Large intestine (tissue), 3 donors: ENCODE results near the gene SLFN12L. TPM values are rescaled to one million over a fixed set of nuclear protein-coding genes. Genes with fewer than 3 reads are reported as not detected.
"Not testable (repeated sequence)": the region's sequence is repeated elsewhere in the genome, so short reads cannot be mapped to it uniquely, and the experiment has no call there.

Experiments
- DNase-seq, 2 donors: peaks; one replicate each; pipeline versions ENCODE4 v3.0.0 to v3.0.0-alpha.2; 2013
- H3K27ac ChIP-seq: one replicate; pipeline ENCODE4 v1.5.1; 2013; ENCODE audit warnings: low read length
- H3K27me3 ChIP-seq: 2 replicates; pipeline ENCODE4 v1.6.1; 2013; ENCODE audit warnings: low read length; ENCODE audit not compliant: control insufficient read depth, insufficient read depth
- H3K36me3 ChIP-seq: 2 replicates; pipeline ENCODE4 v1.6.1; 2013; ENCODE audit warnings: low read length; ENCODE audit not compliant: control insufficient read depth, insufficient read depth
- H3K4me1 ChIP-seq: one replicate; pipeline ENCODE4 v1.6.1; 2013; ENCODE audit warnings: low read length; ENCODE audit not compliant: control insufficient read depth, insufficient read depth
- H3K4me3 ChIP-seq: one replicate; pipeline ENCODE4 v1.5.1; 2013; ENCODE audit warnings: low read length
- H3K9me3 ChIP-seq: one replicate; pipeline ENCODE4 v1.6.1; 2013; ENCODE audit warnings: mild to moderate bottlenecking, low read depth, low read length, moderate library complexity; ENCODE audit not compliant: control insufficient read depth
- WGBS: methylation state at CpG from one replicate; pipeline ENCODE4 v1.1.5; 2013; ENCODE audit warnings: low lambda C conversion rate; ENCODE audit not compliant: insufficient coverage; 5-methylcytosine and 5-hydroxymethylcytosine counted together
- polyA plus RNA-seq: library from polyadenylated mRNA; unstranded; fragments of 120-200 nt; gene quantifications from one replicate; pipeline ENCODE4 v1.2.1, GENCODE V29; 2013

SLFN12L gene
- polyA plus RNA-seq, 1 donor, result 1.4 TPM

DNA sequence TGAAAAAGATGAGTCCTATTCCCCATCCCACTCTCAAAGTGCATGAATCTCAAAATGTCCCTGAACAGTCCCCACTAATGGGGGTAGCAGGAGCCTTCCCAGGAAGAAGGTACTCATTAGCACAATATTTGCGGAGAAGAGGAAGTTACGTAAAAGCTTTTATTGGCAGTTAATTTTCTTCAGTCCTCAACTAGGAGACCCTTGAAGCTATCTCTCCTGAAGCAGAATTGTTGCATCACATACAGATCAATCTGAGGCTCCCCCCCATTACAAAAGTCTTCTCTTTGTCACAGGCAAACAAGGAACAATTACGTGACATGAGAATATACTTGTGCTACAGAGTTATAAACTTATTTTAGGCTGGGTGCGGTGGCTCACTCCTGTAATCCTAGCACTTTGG is 14.2 kb downstream of the SLFN12L start:
- no CpG with 5 or more reads among the region's 4 CpGs for WGBS
- Histone ChIP-seq H3K9me3 (no peaks in the 10 kb centered on the region), H3K27me3 (peaks cover 23% of the 10 kb centered on the region), H3K4me3 (no peak overlapping the region), H3K4me1 (peaks cover 4% of the 10 kb centered on the region), H3K36me3 (no peaks in the 10 kb centered on the region), H3K27ac (no peak overlapping the region)
- no peak for DNase-seq

DNA sequence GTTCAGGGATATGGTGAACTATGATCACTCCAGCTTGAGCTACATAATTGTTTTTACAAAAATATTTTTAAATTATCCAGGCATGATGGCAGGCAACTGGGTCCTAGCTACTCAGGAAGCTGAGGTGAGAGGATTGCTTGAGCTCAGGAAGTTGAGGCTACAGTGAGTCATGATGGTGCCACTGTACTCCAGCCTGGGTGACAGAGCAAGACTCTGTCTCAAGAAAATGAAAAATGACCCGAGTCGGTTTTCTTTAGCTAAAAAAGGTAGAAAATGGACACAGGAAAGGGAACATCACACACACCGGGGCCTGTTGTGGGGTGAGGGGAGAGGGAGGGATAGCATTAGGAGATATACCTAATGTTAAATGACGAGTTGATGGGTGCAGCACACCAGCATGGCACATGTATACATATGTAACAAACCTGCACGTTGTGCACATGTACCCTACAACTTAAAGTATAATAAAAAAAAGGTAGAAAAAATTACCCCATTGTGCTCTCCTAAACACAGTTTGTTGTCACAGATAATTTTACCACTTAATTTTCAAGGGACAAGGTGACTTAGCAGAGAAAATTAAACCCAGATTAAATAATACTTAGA is 15.7 kb downstream of the SLFN12L start:
- DNase-seq, H3K9me3 ChIP-seq, H3K27ac ChIP-seq, H3K4me1 ChIP-seq, H3K36me3 ChIP-seq, H3K4me3 ChIP-seq: not testable (repeated sequence)
- 95% methylated on average over 3 of the region's 5 CpGs for WGBS
- peaks cover 26% of the 10 kb centered on the region for H3K27me3 ChIP-seq

DNA sequence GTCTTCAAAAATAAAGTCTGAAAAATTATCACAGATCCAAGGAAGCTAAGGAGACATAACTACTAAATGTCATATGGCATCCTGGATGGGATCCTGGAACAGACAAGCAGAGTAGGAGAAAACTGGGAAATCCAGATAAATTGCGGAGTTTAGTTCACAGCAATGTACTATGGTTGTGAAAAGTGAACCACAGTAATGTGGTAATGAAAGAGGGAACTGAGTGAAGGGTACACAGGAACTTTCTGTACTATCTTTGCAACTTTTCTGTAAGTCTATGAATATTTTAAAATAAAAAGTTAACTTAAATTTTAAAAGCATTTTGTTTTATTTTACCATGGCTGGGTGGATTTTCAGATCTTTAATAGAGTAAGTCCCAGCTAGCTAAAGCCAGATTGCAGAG is 16.3 kb downstream of the SLFN12L start:
- H3K9me3 ChIP-seq, result no peaks in the 10 kb centered on the region
- DNase-seq, result no peak
- H3K4me3 ChIP-seq, result no peak overlapping the region
- H3K36me3 ChIP-seq, result no peaks in the 10 kb centered on the region
- peaks cover 30% of the 10 kb centered on the region for H3K27me3 ChIP-seq
- peaks cover 4% of the 10 kb centered on the region for H3K4me1 ChIP-seq
- WGBS, result 80% methylated on average over 1 of the region's 1 CpG
- H3K27ac ChIP-seq, result no peak overlapping the region

DNA sequence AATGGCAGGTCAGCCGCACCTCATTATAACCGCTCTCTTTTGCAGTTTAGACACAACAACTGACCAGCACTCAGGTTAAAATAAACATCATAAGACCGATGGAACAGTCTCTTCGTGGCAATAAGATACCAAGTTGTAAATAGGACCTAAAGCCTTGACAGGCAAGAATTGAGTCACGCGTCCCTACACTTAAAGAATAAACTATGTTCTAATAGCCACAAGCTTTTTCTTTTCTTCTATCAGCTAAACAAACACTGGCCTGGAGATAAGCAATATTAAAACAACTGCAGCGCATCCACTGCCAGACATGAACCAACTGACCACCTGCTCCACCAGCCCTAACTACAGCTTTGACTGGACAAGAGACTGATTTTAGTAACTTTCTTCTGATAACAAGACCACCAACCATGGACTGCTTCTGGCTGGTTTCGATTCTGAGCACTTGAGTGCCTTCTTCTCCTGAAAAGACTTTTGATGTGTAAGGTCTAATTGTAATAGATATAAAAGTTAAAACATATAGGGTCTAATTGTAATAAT is 17.5 kb downstream of the SLFN12L start:
- peaks cover 40% of the 10 kb centered on the region for H3K27me3 ChIP-seq
- peaks cover 4% of the 10 kb centered on the region for H3K4me1 ChIP-seq
- H3K36me3 ChIP-seq, result no peaks in the 10 kb centered on the region
- no peak overlapping the region for H3K4me3 ChIP-seq
- no peak for DNase-seq
- H3K27ac ChIP-seq, result no peak overlapping the region
- 0% methylated on average over 1 of the region's 8 CpGs for WGBS
- H3K9me3 ChIP-seq, result no peaks in the 10 kb centered on the region

DNA sequence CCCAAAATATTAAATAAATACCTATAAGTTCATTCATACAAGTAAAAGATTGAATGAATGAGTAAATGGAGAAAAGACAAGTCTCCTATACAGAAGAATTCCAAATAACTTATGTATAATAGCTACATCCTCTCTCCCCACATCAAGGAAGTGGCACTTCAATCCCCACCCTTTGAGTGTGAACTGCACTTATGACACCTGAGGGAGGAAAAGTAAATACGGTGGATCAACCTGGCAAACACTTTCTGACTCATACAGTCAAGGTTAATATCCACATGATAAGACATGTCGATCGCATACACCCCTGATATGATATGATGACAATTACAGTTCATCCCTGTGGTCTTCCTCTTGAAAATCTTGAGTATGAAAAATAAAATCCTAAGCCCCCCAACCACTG is 18.0 kb downstream of the SLFN12L start:
- Histone ChIP-seq H3K9me3 (no peaks in the 10 kb centered on the region), H3K4me1 (peaks cover 4% of the 10 kb centered on the region), H3K4me3 (no peak overlapping the region), H3K27me3 (peaks cover 45% of the 10 kb centered on the region), H3K36me3 (no peaks in the 10 kb centered on the region), H3K27ac (no peak overlapping the region)
- peak in 1 of 2 donors; percentile 47 for DNase-seq
- 60% methylated on average over 2 of the region's 3 CpGs for WGBS

DNA sequence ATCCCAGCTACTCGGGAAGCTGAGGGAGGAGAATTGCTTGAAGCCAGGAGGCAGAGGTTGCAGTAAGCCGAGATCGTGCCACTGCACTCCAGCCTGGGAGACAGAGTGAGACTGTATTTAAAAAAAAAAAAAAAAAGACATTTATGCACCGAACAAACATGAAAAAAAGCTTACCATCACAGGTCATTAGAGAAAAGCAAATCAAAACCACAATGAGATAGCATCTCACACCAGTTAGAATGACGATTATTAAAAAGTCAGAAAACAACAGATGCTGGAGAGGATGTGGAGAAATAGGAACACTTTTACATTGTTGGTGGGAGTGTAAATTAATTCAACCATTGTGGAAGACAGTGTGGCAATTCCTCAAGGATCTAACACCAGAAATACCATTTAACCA is 19.0 kb downstream of the SLFN12L start:
- not testable (repeated sequence) for H3K4me1 ChIP-seq, H3K27ac ChIP-seq, H3K4me3 ChIP-seq, DNase-seq, H3K36me3 ChIP-seq, H3K9me3 ChIP-seq
- peaks cover 37% of the 10 kb centered on the region for H3K27me3 ChIP-seq
- WGBS, result 93% methylated on average over 3 of the region's 5 CpGs

DNA sequence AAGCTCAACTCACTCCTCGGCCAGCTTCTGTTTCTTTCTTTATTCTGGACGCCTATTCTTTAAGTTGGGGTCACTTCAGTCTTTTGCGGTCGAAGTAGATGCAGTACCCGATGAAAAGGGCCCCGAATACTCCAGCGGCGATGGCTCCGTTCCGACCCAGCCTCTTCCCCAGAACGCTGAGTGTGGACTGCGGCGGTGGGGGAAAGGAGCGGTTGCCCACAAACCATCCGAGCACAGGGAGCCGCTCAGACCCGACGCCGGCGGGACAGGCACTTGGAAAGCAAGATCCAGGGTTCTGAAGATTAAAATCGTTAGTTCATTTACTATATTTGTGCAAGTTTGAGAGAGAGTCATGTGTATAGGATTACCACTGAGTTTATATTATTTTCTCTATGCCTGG is 22.5 kb downstream of the SLFN12L start:
- H3K4me1 ChIP-seq, result peaks cover 4% of the 10 kb centered on the region
- DNase-seq, result no peak
- peaks cover 30% of the 10 kb centered on the region for H3K27me3 ChIP-seq
- H3K9me3 ChIP-seq, result no peaks in the 10 kb centered on the region
- WGBS, result no CpG with 5 or more reads among the region's 21 CpGs
- no peak overlapping the region for H3K4me3 ChIP-seq
- no peak overlapping the region for H3K27ac ChIP-seq
- H3K36me3 ChIP-seq, result no peaks in the 10 kb centered on the region

DNA sequence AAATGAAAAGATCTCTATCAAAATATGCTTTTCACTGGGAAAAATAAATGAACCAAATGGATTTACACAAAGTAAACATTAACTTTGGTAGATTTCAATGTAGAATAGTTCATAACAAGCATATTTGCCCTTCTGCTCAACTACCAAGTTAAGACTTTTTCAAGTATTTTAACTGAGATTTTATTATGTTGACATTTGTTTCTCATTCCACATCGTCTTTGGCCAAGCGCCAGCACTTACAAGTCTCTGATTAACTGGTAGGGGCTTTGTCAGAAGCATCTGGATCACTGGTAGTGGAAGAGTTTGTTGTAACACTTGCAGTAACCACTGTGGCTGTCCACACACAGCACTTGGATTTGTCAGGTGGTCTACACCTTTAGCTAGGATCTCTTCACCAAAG is 22.9 kb downstream of the SLFN12L start:
- DNase-seq, result no peak

DNA sequence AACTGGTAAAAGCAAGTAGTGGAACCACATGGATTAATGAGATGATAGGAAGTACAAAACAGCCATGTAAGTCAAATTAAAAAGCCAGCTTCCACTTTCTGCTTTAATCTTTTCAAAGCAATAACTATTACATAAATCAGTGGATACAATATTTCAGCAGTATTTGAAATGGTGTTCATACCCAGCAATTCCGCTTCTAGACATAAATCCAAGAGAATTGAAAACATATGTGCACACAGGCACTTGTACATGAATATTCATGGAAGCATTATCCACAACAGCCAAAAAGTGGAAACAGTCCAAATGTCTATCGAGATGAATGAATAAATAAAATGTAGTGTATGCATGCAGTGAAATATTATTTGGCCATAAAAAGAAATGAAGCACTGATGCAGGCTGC is 27.4 kb downstream of the SLFN12L start:
- no peaks in the 10 kb centered on the region for H3K36me3 ChIP-seq
- no peak overlapping the region for H3K27ac ChIP-seq
- H3K27me3 ChIP-seq, result peaks cover 11% of the 10 kb centered on the region
- no peak for DNase-seq
- H3K9me3 ChIP-seq, result no peaks in the 10 kb centered on the region
- no peaks in the 10 kb centered on the region for H3K4me1 ChIP-seq
- no peak overlapping the region for H3K4me3 ChIP-seq
- 100% methylated on average over 1 of the region's 2 CpGs for WGBS

More for the DNA sequence above, 22.9 kb downstream of the SLFN12L start:
- Histone ChIP-seq H3K4me3 (no peak overlapping the region), H3K9me3 (no peaks in the 10 kb centered on the region), H3K36me3 (no peaks in the 10 kb centered on the region), H3K4me1 (peaks cover 1% of the 10 kb centered on the region), H3K27ac (no peak overlapping the region), H3K27me3 (peaks cover 28% of the 10 kb centered on the region)
- no CpG with 5 or more reads among the region's 2 CpGs for WGBS

DNA sequence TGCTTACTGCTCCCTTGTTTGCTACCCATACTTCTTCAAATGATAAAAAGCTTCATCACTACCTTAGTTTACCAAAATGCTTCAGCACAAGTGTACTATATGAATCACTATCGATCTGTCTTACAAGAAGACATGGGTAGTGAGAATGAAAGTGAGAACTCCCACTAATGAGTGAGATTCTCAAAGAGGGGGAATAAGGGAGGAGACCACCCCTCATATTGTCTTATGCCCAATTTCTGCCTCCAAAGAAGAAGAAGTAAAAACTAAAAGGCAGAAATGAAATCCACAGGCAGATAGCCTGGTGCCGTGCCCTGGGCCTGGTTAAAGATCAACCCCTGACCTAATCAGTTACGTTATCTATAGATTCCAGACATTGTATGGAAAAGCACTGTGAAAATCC is 29.8 kb downstream of the SLFN12L start:
- not testable (repeated sequence) for H3K27me3 ChIP-seq, H3K4me1 ChIP-seq, H3K4me3 ChIP-seq, H3K27ac ChIP-seq, H3K36me3 ChIP-seq, DNase-seq, H3K9me3 ChIP-seq
- no CpG with 5 or more reads among the region's 3 CpGs for WGBS

DNA sequence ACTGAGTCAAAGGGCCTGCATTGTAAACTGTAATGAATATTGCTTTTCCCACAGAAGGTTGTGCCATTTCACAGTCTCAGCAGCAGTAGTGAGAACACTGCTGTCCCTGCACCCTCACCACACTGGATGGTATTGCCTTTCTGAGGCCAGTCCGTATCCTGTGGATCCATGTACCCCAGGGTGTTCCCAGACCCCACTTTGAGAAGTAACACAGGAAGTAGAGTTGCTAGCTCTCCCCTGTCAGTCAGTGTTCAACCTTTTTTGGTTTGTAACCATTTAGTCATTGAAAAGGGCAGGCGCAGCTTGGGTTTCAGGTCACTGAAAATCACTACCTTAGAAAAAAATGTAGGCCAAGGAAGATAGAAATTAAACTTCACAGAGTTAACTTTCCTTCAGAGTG is 37.9 kb downstream of the SLFN12L start:
- peaks cover 70% of the 10 kb centered on the region for H3K27me3 ChIP-seq
- WGBS, result no CpG with 5 or more reads among the region's 2 CpGs
- H3K4me3 ChIP-seq, result no peak overlapping the region

More for the DNA sequence above, 37.9 kb downstream of the SLFN12L start:
- H3K4me1 ChIP-seq, result no peaks in the 10 kb centered on the region
- DNase-seq, result no peak
- no peaks in the 10 kb centered on the region for H3K9me3 ChIP-seq
- no peak overlapping the region for H3K27ac ChIP-seq
- H3K36me3 ChIP-seq, result no peaks in the 10 kb centered on the region
